HG03039 (cell line): ENCODE measurements around the gene NEO1.

Source experiments
- ATAC-seq: cut with Tn5 transposase; IDR thresholded peaks from one replicate; pipeline ENCODE4 v1.9.1; 2021; ENCODE audit warnings: mild to moderate bottlenecking, moderate library complexity; ENCODE audit not compliant: unreplicated experiment

The NEO1 gene

DNA sequence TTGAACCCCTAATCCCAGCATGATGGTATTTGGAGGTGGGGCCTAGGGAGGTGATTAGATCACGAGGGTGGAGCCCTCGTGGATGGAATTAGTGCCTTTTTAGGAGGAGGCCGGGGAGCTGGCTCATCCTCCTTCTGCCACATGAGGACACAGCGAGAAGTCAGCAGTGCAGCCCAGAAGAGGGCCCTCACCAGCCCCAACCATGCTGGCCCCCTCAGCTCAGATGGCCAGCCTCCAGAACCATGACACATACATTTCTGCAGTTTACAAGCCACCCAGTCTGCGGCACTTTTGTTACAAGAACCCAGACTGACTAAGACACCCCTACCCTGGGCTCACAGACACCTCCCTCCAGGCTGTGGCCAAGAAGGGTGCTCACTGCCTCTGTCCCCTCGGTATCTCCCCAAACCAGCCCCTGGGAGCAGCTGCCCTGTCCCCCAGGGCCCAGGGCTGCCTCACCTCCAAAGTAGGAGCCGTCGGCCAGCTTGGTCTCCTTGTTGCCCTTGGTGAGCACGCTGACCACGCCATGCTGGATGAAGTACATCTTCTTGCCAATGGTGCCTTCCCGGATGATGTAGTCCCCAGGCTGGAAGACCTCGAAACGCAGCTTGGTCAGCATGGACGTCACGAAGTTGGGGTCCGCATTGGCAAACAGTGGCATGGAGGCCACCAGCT lies 272.4 kb downstream of the NEO1 start:
- no peak for ATAC-seq

DNA sequence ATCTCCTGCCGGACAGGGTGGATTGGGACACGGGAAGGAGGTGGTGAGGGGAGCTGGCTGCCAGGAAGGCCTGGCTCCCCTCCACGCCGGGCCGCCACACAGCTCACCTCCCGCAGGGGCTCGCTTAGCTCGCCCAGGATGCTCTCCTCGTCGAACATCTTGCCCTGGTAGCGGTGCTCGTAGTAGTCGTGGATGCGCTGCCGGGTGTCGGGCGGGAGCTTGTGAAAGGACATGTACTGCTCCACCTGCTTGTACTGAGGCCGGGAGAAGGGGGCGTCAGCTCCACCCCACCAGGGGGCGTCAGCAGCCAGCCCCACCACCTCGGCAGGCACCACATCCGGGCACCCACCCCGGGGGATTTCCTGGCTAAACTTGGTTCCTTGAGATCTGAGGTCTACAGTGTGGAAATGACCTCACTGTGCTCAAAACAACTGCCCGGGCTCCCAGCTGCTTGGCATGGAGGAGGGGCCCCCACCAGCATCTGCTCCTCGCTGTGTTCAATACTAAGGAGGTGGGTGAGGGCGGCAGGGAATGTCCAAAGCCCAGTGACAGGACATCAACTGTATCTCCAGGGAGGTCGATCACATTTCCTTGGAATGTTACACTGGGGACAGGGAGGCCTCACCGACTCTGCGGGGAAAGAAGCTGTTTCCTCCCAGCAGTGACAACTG lies 273.1 kb downstream of the NEO1 start:
- no peak for ATAC-seq

DNA sequence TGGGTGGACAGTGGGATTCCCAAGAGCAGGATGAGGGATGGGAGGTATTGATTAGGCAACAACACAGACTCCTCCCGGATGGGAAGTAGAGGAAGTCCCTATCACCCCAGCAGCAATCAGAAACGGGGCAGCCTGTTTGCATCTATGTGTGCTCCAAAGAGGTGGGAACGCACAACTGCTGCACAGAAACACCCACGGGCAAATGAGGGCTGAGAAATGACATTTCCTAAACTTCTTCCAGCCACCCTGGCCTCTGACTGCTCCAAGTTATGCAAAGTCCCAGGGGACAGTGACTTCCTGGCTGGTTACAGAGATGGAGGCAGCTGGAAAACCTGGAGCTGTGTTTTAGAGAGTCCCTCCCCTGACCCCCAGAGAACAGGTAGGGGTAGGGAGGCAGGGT lies 273.9 kb downstream of the NEO1 start:
- ATAC-seq: no peak

DNA sequence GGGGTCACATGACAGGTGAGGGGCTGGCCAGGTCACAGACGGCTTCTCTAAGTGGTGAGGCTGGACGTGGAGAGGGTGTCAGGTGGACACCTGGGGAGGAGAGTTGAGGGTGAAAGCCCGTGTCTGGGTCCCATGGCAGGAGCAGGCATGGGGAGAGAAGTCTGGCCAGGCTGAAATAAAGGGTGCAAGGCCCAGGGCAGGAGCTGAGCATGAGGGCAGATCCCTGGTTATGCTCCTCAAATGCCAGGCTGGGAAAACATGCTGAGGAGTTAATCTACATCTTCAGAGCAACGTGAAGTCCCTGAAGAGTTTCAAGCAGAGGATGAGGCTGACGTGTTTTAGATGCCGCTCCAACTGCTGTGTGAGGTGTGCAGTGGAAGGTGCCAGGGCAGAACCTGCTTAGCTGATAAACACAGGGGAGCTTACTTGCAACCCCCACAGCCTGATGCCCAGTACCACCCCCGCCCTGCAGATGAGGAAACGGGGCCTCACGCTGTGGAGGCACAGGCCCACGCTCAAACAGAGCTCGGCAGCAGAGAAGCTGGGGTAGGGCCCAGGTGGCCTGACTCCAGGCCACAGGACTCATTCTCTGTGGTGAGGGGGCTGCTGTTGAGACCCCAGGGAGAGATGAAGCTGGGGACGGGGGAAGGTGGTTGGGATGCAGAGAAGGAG lies 276.0 kb downstream of the NEO1 start:
- ATAC-seq: no peak

DNA sequence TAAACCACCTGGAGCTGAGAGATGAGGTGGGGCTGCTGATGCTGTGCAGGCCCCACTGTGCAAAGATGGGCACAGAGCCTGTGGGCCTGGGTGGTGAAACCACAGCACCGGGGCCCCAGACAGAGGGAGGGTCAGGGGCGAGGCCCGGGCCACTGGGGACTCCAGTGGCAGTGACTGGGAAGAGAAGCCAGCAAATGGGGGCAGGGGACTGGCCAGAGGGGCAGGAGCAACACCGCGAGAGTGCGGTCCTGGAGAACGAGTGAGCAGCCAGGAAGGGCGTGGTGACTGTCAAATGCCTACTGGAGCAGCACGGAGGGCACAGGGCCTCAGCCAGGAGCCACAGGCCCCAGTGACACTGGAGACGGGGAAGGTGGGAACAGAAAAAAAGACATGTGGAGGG lies 276.7 kb downstream of the NEO1 start:
- no peak for ATAC-seq

DNA sequence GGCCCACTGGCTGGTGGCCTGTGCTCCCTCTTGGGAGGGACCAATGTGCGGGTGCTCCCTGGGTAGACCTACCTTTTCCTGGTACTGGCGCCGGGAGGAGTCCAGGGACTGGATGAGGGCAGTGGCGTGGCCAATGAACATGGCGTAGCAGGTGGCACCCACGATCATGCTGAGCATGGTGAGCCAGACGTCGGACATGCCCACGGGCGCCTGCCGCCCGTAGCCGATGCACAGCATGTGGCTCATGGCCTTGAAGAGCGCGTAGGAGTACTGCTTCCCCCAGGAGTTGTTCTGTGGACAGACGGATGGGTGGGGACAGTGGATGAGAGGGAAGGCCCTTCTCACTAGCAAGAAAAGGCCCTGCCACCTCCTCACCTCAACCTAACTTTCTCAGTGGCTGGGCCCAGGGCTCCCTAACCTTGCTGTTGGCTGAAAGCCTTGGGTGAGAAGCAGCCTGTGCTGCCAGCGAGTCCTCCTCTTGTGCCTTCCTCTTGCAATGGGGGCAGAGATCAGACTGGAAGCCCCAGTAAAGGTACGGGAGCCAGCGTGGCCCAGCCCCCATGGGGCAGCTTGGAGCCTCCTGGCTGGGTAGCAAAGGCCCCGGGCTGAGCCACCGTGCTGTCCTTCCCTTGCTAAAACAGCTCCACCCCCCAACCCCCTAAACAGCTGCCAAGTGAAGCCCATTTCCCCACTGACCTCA lies 277.4 kb downstream of the NEO1 start:
- ATAC-seq: no peak

DNA sequence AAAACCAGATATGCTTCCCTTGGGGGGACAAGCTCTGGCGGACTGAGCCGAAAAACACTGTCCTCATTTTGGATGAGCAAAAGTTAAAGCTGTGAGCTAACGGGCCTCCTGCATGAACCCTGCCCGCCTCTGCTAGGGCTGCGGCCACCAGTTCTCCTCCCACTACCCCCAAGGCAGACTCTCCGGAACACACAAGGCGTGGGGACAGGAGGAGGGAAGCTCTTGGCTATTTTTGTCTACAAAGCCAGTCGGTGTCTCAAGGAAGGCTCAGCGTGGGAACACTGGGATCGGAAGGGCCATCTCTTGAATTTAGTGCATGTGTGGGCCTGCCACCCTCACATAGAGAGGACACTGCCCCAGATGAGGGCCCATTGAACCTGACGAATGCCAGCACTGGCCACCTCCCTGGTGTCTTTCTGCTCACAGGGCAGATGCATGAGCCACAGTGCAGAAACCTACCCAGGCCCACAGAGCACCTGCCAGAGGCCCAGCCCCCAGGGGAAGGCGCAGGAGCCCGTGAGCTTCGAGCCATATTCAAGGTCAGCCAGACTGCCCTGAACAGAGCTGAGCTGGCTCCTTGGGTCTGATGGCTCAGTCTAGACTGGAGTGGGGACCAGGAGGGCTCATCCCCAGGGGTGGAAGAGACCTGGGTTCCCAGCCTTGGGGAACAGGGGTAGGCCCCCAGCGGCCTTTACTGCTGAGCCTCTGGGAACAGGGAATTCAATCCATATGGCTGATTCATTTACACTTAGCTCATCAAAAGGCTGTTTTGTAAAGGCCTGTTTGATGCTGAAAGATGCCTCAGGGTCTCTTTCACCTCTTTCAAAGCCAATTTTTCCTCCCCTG lies 278.2 kb downstream of the NEO1 start:
- no peak for ATAC-seq

DNA sequence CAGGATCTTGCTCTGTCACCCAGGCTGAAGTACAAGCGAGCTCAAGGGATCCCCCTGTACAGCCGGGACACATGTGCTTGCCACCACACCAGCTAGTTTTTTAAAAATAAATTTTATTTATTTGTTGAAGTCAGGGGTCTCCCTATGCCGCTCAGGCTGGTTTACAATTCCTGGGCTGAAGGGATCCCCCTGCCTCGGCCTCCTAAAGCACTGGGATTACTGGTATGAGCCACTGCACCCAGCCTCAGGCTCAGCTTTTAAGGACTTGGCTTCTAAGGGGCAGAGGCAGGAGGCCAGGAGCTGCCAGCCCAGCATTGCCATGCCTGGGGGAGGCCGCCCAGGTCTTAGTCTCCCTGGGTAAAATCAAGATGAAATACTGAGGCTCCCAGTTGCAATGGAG lies 279.2 kb downstream of the NEO1 start:
- ATAC-seq: no peak

DNA sequence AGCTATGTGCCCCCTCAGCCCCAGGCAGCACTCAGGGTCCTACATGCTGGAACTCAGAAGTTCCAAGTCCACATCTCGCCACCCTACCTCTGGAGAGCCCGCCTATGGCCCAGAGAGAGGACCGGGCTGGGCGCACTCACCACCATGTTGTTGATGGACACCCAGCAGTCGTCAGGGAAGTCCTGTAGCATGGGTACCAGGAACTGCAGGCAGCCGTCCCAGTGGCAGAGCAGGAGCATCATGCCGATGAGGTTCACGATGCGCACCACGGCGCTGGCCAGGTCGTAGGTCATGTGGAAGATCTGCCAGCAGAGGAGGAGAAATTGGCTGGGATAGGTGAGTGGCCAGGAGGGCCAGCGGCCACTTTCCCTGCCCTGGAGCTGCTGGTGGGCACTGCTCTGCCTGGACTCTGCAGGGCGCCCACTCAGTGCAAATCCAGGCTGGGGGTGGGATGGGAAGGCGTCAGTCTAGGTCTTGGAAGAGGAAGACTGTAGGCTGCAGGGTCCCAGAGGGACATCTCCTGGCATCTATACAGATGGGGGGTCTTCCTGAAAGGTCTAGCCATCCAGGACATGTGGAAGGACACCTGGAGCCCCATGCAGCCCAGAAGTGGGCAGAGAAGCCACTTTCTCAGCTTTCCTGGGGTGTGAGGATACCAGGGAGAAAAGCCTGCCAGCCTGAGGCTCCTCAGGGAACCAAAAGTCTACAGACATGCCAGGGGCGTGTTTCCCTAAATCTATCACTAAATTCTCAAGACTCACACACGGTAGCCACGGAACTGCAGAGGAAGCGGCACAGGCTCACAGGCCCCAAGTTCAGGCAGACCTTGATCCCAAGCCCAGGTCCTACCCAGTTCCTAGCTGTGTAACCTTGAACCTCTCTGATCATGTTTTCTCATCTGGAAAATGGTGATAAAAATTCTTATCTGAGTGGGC lies 280.0 kb downstream of the NEO1 start:
- no peak for ATAC-seq

DNA sequence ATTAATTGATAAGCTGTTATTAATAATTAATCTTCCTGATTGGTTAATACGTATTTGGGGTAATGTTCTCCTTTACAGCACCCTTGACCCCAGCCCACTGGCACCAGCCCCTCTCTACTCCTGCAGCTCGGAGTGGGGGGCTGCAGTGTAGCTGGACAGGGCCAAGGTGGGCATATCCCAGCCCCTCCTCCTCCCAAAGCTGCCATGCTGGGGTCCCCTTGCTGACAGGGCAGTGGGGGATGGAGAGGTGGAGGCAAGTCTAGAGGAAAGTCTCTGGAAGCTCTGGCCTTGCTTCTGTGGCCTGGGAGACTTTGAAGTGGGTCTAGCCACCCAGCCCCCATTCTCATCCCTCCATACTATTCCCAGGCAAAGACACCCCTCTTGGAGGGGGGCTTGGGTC lies 280.7 kb downstream of the NEO1 start:
- no peak for ATAC-seq

DNA sequence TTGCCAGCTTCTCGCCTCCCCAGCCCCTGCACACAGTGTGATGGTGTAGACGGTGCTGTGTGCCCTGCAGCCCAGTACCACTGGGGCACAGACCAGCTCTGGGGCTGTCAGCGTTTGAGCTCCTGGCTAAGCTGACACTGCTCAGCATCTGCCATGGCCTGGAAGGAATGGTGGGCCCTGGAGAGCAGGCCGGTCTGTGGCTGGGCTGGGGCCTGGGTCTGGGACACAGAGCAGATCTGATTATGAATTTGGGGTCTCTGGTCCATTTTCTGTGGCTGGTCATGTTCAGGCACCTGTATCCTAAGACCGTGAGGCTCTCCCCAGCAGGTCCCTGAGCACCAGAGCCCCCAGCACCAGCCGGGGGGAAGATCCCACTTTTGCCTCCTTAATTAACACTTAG lies 281.8 kb downstream of the NEO1 start:
- no peak for ATAC-seq

DNA sequence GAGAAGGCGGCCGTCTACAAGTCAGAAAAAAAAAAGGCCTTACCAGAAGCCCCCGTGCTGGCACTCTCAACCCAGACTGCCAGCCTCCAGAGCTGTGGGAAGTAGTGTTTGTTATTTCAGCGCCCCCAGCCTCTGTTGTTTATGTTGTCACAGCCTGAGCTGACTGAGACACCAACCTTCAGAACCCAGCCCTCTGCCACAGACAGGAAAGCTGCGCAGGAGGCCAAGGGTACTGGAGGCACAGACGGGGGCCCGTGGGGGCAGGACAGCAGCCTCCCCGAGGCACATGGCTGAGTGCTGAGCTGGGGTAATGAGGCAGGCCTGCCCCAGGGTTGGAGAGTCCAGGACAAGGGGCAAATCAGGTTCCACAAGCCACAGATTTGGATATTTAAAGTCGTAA lies 282.8 kb downstream of the NEO1 start:
- no peak for ATAC-seq

DNA sequence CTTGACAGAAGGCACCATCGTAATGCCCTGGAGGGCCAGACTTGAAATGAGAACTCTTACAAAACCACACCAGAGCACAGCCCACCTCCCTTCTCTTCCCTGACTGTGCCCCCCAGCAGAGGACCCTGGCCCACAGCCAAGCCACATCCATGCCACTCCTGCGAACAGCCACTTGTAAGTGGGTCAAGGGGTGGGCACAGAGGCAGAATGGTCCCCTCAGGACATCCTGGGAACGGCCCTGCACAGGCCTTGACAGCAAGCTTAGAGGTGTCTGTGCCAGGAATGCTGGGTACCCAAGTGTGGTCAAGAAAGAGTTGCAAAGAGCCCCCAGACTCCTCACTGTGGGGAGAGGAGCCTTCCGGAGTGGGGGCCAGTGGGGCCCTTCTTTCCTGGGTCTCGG lies 283.2 kb downstream of the NEO1 start:
- no peak for ATAC-seq

DNA sequence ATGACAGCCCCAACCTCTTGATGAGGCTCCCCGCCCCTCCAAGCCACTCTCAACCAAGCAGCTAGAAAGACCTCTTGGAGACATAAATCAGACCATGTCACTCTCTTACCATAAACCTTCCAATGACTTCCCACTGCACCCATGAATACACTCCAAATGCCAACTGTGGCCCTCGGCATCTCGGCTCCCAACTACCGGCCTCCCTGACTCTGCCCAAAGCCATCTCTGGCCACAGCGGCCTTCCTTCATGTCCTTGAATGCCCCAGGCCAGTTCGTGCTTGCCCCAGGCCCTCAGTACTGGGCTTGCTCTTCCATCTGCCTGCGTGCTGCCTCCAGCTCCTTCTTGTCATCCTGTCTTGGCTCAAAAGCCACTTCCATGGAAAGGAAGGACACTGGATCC lies 284.5 kb downstream of the NEO1 start:
- no peak for ATAC-seq

DNA sequence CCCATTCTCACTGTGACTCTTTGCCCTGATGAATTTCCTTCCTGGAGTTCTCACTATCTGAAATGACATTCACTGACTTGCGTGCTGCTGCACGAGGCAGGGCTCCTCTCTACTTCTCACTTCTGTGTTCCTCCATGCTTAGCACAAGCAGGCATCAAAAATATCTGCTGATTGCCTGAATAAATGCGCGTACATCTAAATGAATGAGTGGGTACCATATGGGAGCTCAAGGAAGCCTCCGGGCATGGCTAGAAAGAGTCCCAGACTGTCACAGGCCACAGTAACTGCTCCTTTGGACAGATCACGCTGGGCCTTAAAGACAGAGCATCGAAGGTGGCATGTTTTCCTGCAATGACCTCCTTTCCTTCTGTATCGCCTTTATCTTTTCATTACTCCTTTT lies 284.9 kb downstream of the NEO1 start:
- no peak for ATAC-seq

DNA sequence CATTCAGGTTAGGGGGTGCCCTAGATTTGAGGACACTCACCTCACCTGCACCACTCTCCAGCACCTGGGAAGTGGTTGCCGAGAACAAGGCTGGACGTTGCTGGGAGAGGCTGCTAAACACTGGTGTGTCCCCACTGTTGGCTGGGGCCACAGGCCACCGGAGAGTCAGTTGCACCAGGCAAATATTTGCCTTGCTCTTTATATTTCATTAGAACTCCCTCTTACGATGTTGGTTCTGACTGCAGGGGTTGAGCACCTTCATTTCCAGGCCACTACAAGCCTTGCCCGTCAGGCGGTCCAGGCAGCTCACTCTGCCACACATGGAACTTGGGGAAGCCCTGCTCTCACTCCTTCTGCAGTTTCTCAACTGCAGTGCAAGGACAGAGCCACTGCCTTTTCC lies 285.8 kb downstream of the NEO1 start:
- no peak for ATAC-seq

DNA sequence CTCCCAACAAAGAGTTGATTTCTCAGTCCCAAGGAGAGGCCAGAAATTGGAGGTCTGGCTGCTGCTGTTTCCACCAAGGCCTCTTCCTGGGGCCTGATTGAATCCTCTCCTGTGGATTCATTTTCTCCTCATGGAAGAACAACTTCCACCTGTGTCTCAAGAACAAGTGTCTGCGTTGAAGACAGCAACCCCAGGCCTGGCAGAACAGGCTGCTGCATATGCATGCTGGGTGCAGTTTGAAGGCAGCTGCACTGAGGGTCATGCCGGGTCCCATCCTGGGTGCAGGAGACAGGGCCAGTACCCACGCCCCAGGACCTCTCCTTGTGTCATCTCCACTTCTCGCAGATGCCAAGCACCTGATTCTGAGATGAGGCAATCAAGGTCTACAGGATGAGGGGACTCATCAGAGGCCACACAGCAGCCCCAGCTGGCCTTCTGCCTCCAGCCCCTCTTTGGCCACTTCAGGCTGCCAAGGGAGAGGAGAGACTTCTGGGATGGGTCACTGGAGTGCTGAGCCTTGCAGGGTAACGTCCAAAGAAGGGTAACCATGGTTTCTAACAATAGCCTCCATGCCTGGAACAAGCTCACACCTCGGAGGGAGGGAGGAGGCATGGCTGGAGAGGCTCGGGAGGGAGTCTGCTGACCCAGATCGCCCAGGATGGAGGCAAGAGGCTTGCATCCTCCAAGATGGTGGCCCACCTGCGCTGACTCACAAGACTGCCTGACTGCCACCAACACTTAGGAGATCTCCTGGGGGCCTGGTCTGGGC lies 286.5 kb downstream of the NEO1 start:
- ATAC-seq: no peak

DNA sequence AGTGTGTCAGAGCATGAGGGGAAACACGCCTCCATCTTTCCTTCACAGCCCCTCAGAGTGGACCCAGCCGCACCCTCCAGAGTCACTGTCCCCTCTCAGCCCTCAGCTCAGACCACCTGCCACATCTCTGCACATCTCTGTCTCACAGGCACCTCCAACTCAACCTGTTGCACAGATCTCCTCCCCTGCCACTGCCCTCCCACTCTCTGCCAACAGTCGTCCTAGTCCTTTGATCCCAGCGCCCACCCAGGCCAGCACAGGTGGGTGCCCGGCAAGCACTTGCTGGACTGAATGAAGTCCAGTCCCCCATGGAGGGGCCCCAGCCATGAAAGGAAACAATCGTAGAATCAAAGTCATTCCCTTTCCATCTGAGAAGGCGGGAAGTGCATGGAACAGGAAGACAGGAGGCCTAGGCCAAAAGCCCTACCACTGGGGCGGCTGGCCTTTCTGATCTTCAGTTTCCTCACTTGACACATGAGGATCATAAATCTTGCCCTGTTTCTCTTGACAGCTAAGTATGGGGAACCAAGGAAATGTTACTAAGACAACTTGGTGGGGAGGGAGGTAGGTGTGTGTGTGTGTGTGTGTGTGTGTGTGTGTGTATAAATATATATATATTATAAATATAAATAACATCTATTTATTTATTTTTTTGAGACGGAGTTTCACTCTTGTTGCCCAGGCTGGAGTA lies 288.4 kb downstream of the NEO1 start:
- no peak for ATAC-seq
